Suprapubic skin (tissue), 4 donors: ENCODE results near the gene HES2. TPM values are rescaled to one million over a fixed set of nuclear protein-coding genes. Genes with fewer than 3 reads are reported as not detected.

Source experiments
- DNase-seq, 2 donors: peaks; one replicate each; pipeline ENCODE4 v3.0.0-alpha.2; 2019; ENCODE audit warnings: low spot score in 2 of 2
- H3K27ac ChIP-seq: fragments of 200-600 bp; sonication (generic); one replicate; pipeline ENCODE4 v1.5.1; 2019
- H3K27me3 ChIP-seq: fragments of 200-600 bp; sonication (generic); one replicate; pipeline ENCODE4 v1.5.1; 2019
- H3K36me3 ChIP-seq: fragments of 200-600 bp; sonication (generic); one replicate; pipeline ENCODE4 v1.5.1; 2019
- H3K4me1 ChIP-seq: fragments of 200-600 bp; sonication (generic); one replicate; pipeline ENCODE4 v1.5.1; 2019
- H3K4me3 ChIP-seq: fragments of 200-600 bp; sonication (generic); one replicate; pipeline ENCODE4 v1.5.1; 2019; ENCODE audit warnings: mild to moderate bottlenecking
- H3K9me3 ChIP-seq: fragments of 200-600 bp; sonication (generic); one replicate; pipeline ENCODE4 v1.5.1; 2019
- EP300 ChIP-seq: sonication (generic); formaldehyde crosslinking; IDR thresholded peaks from one replicate; pipeline ENCODE4 v1.6.1; 2017; ENCODE audit warnings: antibody characterized with exemption
- POLR2A ChIP-seq, 2 donors: fragments of 450-650 bp; IDR thresholded peaks; one replicate each; pipeline ENCODE4 v1.6.1; 2017; ENCODE audit warnings: antibody characterized with exemption in 2 of 2, mild to moderate bottlenecking in 2 of 2, moderate library complexity in 2 of 2
- POLR2AphosphoS5 ChIP-seq, 3 donors: sonication (generic); formaldehyde crosslinking; IDR thresholded peaks; one replicate each; pipeline ENCODE4 v1.6.1; 2017; ENCODE audit warnings: antibody characterized with exemption in 3 of 3
- WGBS: methylation state at CpG from one replicate; pipeline ENCODE4 v1.1.5; 2018; 5-methylcytosine and 5-hydroxymethylcytosine counted together
- total RNA-seq, 4 donors: library from RNA; depleted of rRNA; stranded (reverse); fragments of >200 nt; gene quantifications; one replicate each; pipeline ENCODE4 v1.1.0, GENCODE V29; 2016
- TF ChIP-seq, protein P1 (sequence below), 2 donors: fragments of 200-600 bp in 1 of 2; fragments of 450-650 bp in 1 of 2; sonication (generic) in 1 of 2; IDR thresholded peaks; one replicate each; pipeline ENCODE4 v1.5.1; 2016 to 2019; ENCODE audit warnings: antibody characterized with exemption in 2 of 2, mild to moderate bottlenecking in 1 of 2, moderate library complexity in 1 of 2

Gene HES2
- total RNA-seq, 4 donors from 2014 or later: 18.2 to 36.4 (median 24.9) TPM

DNA sequence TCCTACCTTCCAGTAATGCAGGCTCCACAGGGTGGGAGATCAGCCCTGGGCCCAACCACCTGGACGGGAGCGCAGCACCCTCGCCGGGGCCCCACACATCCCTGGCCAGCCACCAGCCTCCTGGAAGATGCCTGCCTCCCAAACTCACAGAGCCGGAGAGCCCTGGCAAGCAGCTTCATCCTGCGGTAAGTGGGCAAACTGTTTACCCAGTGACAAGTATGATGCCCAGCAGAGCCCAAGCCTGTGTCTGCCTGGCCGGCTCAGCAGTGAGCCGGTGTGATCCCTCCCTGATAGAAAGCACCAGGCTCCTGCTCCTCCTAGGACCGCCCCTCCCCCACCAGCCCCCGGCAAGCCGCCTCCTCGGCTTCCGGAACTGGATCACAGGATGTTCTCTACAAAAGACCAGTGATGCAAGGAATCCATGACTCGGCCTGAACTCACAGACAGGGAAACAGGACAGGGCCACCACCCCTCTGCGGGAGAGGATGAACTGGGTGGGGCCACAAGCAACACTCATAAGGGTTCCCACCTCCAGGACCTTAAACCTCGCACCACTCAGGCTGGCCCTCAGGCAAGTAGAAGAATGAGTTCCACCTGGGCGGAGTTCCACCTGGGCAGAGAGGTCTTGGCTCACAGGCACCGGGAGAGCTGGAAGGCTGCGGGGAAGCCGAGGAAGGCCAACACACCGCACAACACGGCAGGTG is 34.1 kb downstream of the HES2 start:
- Histone ChIP-seq H3K4me3 (no peak overlapping the region), H3K9me3 (no peaks in the 10 kb centered on the region), H3K4me1 (peaks cover 18% of the 10 kb centered on the region), H3K36me3 (no peaks in the 10 kb centered on the region), H3K27ac (peak overlapping the region; percentile 59), H3K27me3 (no peaks in the 10 kb centered on the region)
- TF ChIP-seq EP300 (no peak), POLR2AphosphoS5 (IDR thresholded peaks at IDR 0.05) (no peak), POLR2A (IDR thresholded peaks at IDR 0.05) (no peak)
- TF ChIP-seq, protein P1, sequence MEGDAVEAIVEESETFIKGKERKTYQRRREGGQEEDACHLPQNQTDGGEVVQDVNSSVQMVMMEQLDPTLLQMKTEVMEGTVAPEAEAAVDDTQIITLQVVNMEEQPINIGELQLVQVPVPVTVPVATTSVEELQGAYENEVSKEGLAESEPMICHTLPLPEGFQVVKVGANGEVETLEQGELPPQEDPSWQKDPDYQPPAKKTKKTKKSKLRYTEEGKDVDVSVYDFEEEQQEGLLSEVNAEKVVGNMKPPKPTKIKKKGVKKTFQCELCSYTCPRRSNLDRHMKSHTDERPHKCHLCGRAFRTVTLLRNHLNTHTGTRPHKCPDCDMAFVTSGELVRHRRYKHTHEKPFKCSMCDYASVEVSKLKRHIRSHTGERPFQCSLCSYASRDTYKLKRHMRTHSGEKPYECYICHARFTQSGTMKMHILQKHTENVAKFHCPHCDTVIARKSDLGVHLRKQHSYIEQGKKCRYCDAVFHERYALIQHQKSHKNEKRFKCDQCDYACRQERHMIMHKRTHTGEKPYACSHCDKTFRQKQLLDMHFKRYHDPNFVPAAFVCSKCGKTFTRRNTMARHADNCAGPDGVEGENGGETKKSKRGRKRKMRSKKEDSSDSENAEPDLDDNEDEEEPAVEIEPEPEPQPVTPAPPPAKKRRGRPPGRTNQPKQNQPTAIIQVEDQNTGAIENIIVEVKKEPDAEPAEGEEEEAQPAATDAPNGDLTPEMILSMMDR (IDR thresholded peaks at IDR 0.05): no peak
- 64% methylated on average over 9 of the region's 22 CpGs for WGBS
- DNase-seq: no peak

DNA sequence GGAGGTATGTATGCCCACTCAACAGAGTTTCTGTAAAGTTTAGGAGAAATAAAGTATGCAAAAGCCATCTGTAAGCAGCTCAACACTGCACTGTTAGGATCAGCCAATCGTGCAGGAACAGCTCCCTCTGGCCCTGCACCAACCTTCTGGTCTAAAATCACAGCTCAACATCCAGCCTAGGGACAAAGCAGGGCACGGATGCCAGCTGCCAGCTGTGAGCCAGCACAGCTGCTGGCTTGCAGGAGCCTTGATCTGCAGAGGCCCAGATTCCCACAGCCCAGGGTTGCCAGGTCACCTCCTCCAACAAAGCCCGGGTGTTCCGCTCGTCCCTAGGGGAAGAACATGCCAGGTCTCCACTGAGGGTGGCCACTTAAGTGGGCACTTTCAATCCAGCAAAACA is 34.8 kb downstream of the HES2 start:
- Histone ChIP-seq H3K27me3 (no peaks in the 10 kb centered on the region), H3K4me3 (no peak overlapping the region), H3K36me3 (no peaks in the 10 kb centered on the region), H3K4me1 (peaks cover 18% of the 10 kb centered on the region), H3K9me3 (no peaks in the 10 kb centered on the region), H3K27ac (peak overlapping the region; percentile 52)
- 56% methylated on average over 2 of the region's 5 CpGs for WGBS
- no peak for DNase-seq
- TF ChIP-seq POLR2A (IDR thresholded peaks at IDR 0.05) (no peak), EP300 (no peak), POLR2AphosphoS5 (IDR thresholded peaks at IDR 0.05) (no peak)
- TF ChIP-seq, protein P1 (IDR thresholded peaks at IDR 0.05): no peak

DNA sequence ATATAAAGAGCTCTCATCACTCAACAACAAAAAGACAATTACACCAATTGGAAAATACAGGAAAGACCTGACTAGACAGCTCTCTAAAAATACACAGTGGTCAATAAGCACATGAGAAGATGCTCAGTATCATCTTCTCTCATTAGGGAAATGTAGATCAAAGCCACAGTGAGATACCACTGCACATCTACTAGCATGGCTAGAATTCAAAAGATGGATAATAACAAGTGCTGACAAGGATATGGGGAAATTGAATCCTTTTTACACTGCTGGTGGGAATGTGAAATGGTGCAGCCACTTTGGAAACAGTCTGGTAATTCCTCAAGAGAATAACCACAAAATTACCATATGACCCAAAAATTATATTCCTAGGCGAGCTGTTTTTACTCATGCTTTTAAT is 35.6 kb downstream of the HES2 start:
- WGBS: 95% methylated on average over 1 of the region's 1 CpG
- H3K27ac ChIP-seq: no peak overlapping the region

DNA sequence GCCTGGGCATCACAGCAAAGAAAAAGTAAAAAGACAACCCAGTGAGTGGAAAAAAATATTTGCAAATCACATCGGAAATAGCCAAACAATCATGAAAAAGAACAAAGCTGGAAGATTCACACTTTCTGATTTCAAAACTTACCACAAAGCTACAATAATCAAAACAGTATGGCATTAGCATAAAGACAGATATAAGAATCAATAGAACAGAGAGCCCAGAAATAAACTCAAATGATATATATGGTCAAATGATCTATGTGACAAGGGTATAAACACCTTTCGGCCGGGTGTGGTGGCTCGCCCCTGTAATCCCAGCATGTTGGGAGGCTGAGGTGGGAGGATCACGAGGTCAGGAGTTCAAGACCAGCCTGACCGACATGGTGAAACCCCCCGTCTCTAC is 39.7 kb downstream of the HES2 start:
- Histone ChIP-seq H3K27ac (no peak overlapping the region), H3K36me3 (no peaks in the 10 kb centered on the region), H3K4me1 (peaks cover 2% of the 10 kb centered on the region), H3K9me3 (no peaks in the 10 kb centered on the region), H3K27me3 (no peaks in the 10 kb centered on the region), H3K4me3 (no peak overlapping the region)
- no peak for DNase-seq
- TF ChIP-seq POLR2AphosphoS5 (IDR thresholded peaks at IDR 0.05) (no peak), EP300 (no peak), POLR2A (IDR thresholded peaks at IDR 0.05) (no peak)
- TF ChIP-seq, protein P1 (IDR thresholded peaks at IDR 0.05): no peak
- 92% methylated on average over 7 of the region's 7 CpGs for WGBS

More for the DNA sequence above, 35.6 kb downstream of the HES2 start:
- Histone ChIP-seq H3K27me3 (no peaks in the 10 kb centered on the region), H3K9me3 (no peaks in the 10 kb centered on the region), H3K4me3 (no peak overlapping the region), H3K4me1 (peaks cover 18% of the 10 kb centered on the region), H3K36me3 (no peaks in the 10 kb centered on the region)
- no peak for DNase-seq
- TF ChIP-seq POLR2AphosphoS5 (IDR thresholded peaks at IDR 0.05) (no peak), POLR2A (IDR thresholded peaks at IDR 0.05) (no peak), EP300 (no peak)
- TF ChIP-seq, protein P1 (IDR thresholded peaks at IDR 0.05): no peak

DNA sequence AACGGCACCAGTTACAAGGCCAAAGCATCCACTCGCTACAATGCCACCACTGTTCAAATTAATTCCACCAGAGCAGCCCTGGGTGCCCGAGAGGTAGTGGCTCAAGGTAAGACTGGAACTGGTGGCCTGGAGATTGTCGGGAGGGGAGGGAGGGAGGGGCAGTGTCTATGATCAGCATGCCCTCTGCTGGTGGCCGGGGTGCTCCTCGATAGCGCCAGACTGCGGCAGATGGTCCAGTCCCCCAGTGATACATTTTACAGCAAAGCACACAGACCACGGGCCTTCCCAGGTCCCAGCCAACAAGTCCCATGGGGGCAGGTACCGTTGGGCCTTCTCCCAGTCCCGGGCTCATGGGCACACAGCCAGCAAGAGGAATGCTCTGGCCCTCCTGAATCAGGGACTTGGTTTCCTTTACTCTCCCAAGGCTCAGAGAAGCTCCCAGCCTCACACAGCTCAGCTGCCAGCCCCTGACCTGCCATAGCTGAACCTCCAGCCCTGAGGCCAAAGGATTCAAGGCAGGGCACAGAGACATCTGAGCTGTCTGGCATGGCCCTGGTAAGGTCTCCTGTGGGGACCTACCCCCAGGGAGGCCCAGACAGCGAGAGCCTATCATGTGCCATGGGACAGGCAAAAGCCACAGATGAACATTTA is 41.5 kb downstream of the HES2 start:
- Histone ChIP-seq H3K27ac (no peak overlapping the region), H3K36me3 (no peaks in the 10 kb centered on the region), H3K9me3 (no peaks in the 10 kb centered on the region), H3K27me3 (no peaks in the 10 kb centered on the region), H3K4me1 (no peaks in the 10 kb centered on the region), H3K4me3 (no peak overlapping the region)
- WGBS: 77% methylated on average over 6 of the region's 12 CpGs
- TF ChIP-seq POLR2AphosphoS5 (IDR thresholded peaks at IDR 0.05): no peak
- DNase-seq: no peak
